ENCODE data around the gene ARSJ.

DNA sequence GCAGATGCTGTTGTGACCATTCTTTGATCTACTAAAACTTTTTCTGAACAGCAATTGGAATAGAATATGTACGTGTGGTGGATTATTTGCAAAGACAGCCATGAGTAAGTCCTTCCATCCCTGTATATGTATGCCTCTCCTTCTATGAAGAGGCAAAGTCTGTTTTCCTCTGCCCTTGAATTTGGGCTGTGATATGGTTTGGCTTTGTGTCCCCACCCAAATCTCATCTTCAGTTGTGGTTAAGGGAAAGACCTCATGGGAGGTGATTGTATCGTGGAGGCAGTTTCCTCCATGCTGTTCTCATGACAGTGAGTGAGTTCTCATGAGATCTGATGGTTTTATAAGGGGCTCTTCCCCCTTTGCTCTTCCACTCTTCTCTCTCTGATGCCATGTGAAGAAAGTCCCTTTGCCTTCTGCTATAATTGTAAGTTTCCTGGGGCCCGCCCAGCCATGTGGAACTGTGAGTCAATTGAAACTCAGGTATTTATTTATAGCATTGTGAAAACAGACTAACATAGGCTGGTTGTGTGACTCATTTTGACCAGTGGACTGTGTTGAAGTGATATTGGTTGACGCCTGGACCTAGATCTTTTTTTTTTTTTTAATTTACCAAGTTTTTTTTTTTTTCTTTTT is 109.6 kb downstream of the ARSJ start:
- TF ChIP-seq, protein P1, sequence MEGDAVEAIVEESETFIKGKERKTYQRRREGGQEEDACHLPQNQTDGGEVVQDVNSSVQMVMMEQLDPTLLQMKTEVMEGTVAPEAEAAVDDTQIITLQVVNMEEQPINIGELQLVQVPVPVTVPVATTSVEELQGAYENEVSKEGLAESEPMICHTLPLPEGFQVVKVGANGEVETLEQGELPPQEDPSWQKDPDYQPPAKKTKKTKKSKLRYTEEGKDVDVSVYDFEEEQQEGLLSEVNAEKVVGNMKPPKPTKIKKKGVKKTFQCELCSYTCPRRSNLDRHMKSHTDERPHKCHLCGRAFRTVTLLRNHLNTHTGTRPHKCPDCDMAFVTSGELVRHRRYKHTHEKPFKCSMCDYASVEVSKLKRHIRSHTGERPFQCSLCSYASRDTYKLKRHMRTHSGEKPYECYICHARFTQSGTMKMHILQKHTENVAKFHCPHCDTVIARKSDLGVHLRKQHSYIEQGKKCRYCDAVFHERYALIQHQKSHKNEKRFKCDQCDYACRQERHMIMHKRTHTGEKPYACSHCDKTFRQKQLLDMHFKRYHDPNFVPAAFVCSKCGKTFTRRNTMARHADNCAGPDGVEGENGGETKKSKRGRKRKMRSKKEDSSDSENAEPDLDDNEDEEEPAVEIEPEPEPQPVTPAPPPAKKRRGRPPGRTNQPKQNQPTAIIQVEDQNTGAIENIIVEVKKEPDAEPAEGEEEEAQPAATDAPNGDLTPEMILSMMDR (conservative IDR thresholded peaks at IDR 0.05; ENCODE audit: low read length) = no peak
- no peak for TF ChIP-seq EZH2phosphoT487 (IDR thresholded peaks at IDR 0.05; ENCODE audit: borderline replicate concordance)
